Stimulated activated CD4-positive, alpha-beta T cell treated with anti-CD3 and anti-CD28 coated beads, Interleukin-12 subunit alpha, Interleukin-12 subunit beta, amount 100 ng/mL, for 4 hours (primary cell): ENCODE data around the gene PYGB.

Experiments used
- DNase-seq: peaks from one replicate; pipeline ENCODE4 v3.0.0-alpha.2; 2020

Gene PYGB

GRCh38 chr20:25283221-25283951 is 35.5 kb downstream of the PYGB start:
- no peak for DNase-seq

GRCh38 chr20:25284131-25284601 is 36.3 kb downstream of the PYGB start:
- no peak for DNase-seq

GRCh38 chr20:25285091-25285647 is 37.3 kb downstream of the PYGB start:
- no peak for DNase-seq

- no peak for DNase-seq
Observed at GRCh38 chr20:25285856-25286798, 38.2 kb downstream of the PYGB start.

GRCh38 chr20:25286917-25287316 is 39.0 kb downstream of the PYGB start:
- no peak for DNase-seq

GRCh38 chr20:25287631-25288290 is 39.9 kb downstream of the PYGB start:
- no peak for DNase-seq

- no peak for DNase-seq
Observed at GRCh38 chr20:25288291-25289181, 40.7 kb downstream of the PYGB start.

- DNase-seq = no peak
Observed at GRCh38 chr20:25289886-25290597, 42.2 kb downstream of the PYGB start.

DNA sequence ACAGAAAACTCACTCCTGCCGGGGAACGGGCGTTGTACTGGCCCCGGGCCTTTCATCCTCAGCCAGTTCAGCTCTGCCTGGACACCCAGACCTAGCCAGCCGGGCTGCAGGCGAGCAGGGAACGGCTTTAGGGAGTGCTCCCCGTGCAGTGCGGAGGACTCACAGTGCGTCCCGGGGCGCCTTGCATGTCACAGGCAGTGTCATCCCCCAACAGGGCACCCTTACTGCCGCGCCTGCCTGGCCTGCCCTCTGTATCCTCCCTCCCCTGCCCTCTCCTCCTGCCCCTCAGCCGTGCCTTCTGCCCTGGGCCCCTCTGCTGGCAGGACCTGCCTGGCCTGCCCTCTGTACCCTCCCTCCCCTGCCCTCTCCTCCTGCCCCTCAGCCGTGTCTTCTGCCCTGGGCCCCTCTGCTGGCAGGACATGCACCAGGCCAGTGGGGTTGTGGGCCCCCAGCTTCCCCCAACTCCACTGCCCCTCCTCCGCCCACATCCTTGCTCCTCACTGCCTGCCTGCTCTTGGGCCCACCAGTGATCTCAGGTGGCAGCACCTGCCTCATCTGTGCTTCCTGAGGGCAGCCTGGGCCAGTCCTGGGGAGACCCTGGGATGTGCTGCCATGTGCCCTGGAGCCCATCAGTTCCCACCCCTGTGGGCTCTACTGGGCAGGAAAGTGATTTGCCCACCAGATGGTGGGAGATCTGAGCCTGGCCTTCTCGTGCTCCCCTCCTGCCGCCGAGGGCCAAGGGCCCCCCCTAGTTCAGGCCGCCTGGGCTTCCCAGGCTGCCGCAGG is 43.0 kb downstream of the PYGB start:
- no peak for DNase-seq

GRCh38 chr20:25291432-25292133 is 43.7 kb downstream of the PYGB start:
- DNase-seq = no peak

DNA sequence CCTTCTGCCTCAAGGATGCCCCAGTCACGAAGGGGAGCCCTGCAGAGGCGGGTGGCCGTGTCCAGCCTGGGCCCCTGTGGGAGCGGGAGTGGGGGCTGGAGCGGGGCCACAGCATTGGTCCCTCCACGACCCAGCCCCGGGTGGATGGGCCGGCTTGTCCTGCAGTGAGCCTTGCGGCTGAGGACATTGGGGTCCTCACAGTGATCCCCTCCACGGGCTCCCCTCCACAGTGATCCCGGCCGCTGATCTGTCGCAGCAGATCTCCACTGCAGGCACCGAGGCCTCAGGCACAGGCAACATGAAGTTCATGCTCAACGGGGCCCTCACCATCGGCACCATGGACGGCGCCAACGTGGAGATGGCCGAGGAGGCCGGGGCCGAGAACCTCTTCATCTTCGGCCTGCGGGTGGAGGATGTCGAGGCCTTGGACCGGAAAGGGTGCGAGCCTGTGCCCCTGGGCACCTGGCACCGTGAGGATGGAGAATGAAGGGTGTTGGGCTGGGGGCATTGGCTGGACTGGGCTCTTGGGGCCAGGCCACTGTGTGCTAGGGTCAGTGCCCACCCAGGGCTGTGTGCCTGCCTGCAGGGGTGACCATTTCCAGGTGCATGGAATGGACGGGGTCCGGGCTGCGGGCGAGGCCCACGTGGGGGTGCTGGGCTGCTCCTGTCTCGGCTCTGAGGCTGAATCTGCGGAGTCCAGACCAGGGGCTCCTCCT is 44.4 kb downstream of the PYGB start:
- no peak for DNase-seq

GRCh38 chr20:25293507-25293906 is 45.6 kb downstream of the PYGB start:
- no peak for DNase-seq

GRCh38 chr20:25293910-25294458 is 46.1 kb downstream of the PYGB start:
- no peak for DNase-seq

- DNase-seq = peak; percentile 50
Observed at GRCh38 chr20:25294459-25295385, 46.8 kb downstream of the PYGB start.

GRCh38 chr20:25295386-25296093 is 47.7 kb downstream of the PYGB start:
- no peak for DNase-seq
